Activated CD4-positive, alpha-beta T cell treated with anti-CD3 and anti-CD28 coated beads for 36 hours (primary cell): Measurements from ENCODE around the gene FAM167B. TPM values are rescaled to one million over a fixed set of nuclear protein-coding genes. Genes with fewer than 3 reads are reported as not detected.
A peak's percentile ranks its signal among the peaks of the same experiment; 100 is the strongest.
"Not testable (repeated sequence)": the region's sequence is repeated elsewhere in the genome, so short reads cannot be mapped to it uniquely, and the experiment has no call there.

Experiments
- ATAC-seq: fragments of 200-7000 bp; cut with Tn5 transposase; one replicate; pipeline ENCODE4 v1.10.0; 2021; ENCODE audit warnings: mild to moderate bottlenecking, moderate library complexity
- CTCF ChIA-PET: fragments of 350-600 bp; sonication (Branson Sonifier 250); formaldehyde crosslinking; loops from one replicate; lab custom pipeline; 2021; ENCODE audit warnings: antibody characterized with exemption; lab: Charles Lee
- POLR2A ChIA-PET: fragments of 350-600 bp; sonication (Branson Sonifier 250); formaldehyde crosslinking; loops from one replicate; lab custom pipeline; 2021; ENCODE audit warnings: antibody characterized with exemption, inconsistent platforms; lab: Charles Lee
- DNase-seq: peaks from one replicate; pipeline ENCODE4 v3.0.0-alpha.2; 2020
- H3K27ac Mint-ChIP-seq: one replicate; pipeline ENCODE4 v1.8.0; 2021; ENCODE audit warnings: mixed read lengths
- H3K27me3 Mint-ChIP-seq: one replicate; pipeline ENCODE4 v1.8.0; 2021; ENCODE audit warnings: mixed read lengths
- H3K36me3 Mint-ChIP-seq: one replicate; pipeline ENCODE4 v1.8.0; 2021; ENCODE audit warnings: low read depth, mixed read lengths
- H3K4me1 Mint-ChIP-seq: one replicate; pipeline ENCODE4 v1.8.0; 2021; ENCODE audit warnings: mixed read lengths
- H3K4me3 Mint-ChIP-seq: one replicate; pipeline ENCODE4 v1.8.0; 2021; ENCODE audit warnings: mild to moderate bottlenecking, moderate library complexity, mixed read lengths
- H3K9me3 Mint-ChIP-seq: one replicate; pipeline ENCODE4 v1.8.0; 2021; ENCODE audit warnings: low read depth, mixed read lengths
- intact Hi-C, 2 experiments: fragments of 100-400 bp; cut with DNase I in 1 of 2; cut with micrococcal nuclease in 1 of 2; formaldehyde crosslinking; loops; one replicate each; pipeline versions ENCODE4 v1.14.2 to v1.15.1; 2022 to 2024; cut with DNase I, micrococcal nuclease
- total RNA-seq, 2 experiments: library from RNA; stranded (reverse); gene quantifications; one replicate each; pipeline ENCODE4 v1.2.3, GENCODE V29; 2021

Gene FAM167B
- total RNA-seq, 2 experiments from 2014 or later = 0.72 to 0.82 TPM

GRCh38 chr1:32274646-32275340 is 27.8 kb downstream of the FAM167B start:
- ATAC-seq = no peak
- peak; percentile 27 for DNase-seq
- H3K4me1 Mint-ChIP-seq = peaks cover 52% of the 10 kb centered on the region
- H3K36me3 Mint-ChIP-seq = peaks cover 68% of the 10 kb centered on the region
- intact Hi-C loops = loop anchor here (1.0 to 5.0 kb wide), 3 partner anchors 17 to 1527 kb away; partner anchors contain the start of genes EIF3I (in 1 of the 2) and TMEM234 (in 1 of the 2)
- CTCF ChIA-PET = interaction anchor here (0.5 to 1.7 kb wide), 6 partner anchors 14 to 127 kb away, joined by 3 to 8 read pairs (median 4); partner anchors contain the start of gene HDAC1
- POLR2A ChIA-PET = interaction anchor here (1.3 to 1.6 kb wide), 2 partner anchors 26 to 34 kb away, joined by 4 to 6 read pairs; no protein-coding TSS in a partner anchor
- H3K4me3 Mint-ChIP-seq = peak overlapping the region; percentile 62
- H3K27ac Mint-ChIP-seq = peak overlapping the region; percentile 94
- H3K27me3 Mint-ChIP-seq = no peaks in the 10 kb centered on the region
- H3K9me3 Mint-ChIP-seq = no peaks in the 10 kb centered on the region

GRCh38 chr1:32275424-32275823 is 28.4 kb downstream of the FAM167B start:
- DNase-seq (no peak), ATAC-seq (no peak)
- Mint-ChIP-seq H3K36me3 (peaks cover 69% of the 10 kb centered on the region), H3K27ac (no peak overlapping the region), H3K27me3 (no peaks in the 10 kb centered on the region), H3K9me3 (no peaks in the 10 kb centered on the region), H3K4me1 (peaks cover 49% of the 10 kb centered on the region), H3K4me3 (peak overlapping the region; percentile 62)
- CTCF ChIA-PET = interaction anchor here (0.5 to 1.7 kb wide), 3 partner anchors 13 to 126 kb away, joined by 4 to 6 read pairs (median 5); no protein-coding TSS in a partner anchor
- POLR2A ChIA-PET = no interaction called here
- intact Hi-C loops = no loop called here

- CTCF ChIA-PET = interaction anchor here (1.7 kb wide), 1 partner anchor 36 kb away, joined by 6 read pairs; no protein-coding TSS in a partner anchor
- no peak for DNase-seq
- H3K4me3 Mint-ChIP-seq = no peak overlapping the region
- H3K27me3 Mint-ChIP-seq = no peaks in the 10 kb centered on the region
- intact Hi-C loops = no loop called here
- peaks cover 46% of the 10 kb centered on the region for H3K4me1 Mint-ChIP-seq
- POLR2A ChIA-PET = no interaction called here
- no peak for ATAC-seq
- H3K27ac Mint-ChIP-seq = no peak overlapping the region
- peaks cover 69% of the 10 kb centered on the region for H3K36me3 Mint-ChIP-seq
- no peaks in the 10 kb centered on the region for H3K9me3 Mint-ChIP-seq
Measured at GRCh38 chr1:32276032-32276782, 29.2 kb downstream of the FAM167B start.

- intact Hi-C loops, H3K27me3 Mint-ChIP-seq, H3K4me1 Mint-ChIP-seq, POLR2A ChIA-PET, CTCF ChIA-PET, H3K27ac Mint-ChIP-seq, H3K4me3 Mint-ChIP-seq, H3K9me3 Mint-ChIP-seq, ATAC-seq, DNase-seq: not testable (repeated sequence)
- peaks cover 40% of the 10 kb centered on the region for H3K36me3 Mint-ChIP-seq
Measured at GRCh38 chr1:32284777-32285176, 37.8 kb downstream of the FAM167B start.

GRCh38 chr1:32285658-32286057 is 38.6 kb downstream of the FAM167B start:
- ChIA-PET CTCF (no interaction called here), POLR2A (no interaction called here)
- peaks cover 34% of the 10 kb centered on the region for H3K36me3 Mint-ChIP-seq
- H3K9me3 Mint-ChIP-seq = no peaks in the 10 kb centered on the region
- no peak overlapping the region for H3K27ac Mint-ChIP-seq
- H3K27me3 Mint-ChIP-seq = no peaks in the 10 kb centered on the region
- intact Hi-C loops = no loop called here
- H3K4me3 Mint-ChIP-seq = no peak overlapping the region
- H3K4me1 Mint-ChIP-seq = peaks cover 9% of the 10 kb centered on the region
- DNase-seq = no peak
- ATAC-seq = no peak

- CTCF ChIA-PET = interaction anchor here (1.0 kb wide), 1 partner anchor 71 kb away, joined by 3 read pairs; no protein-coding TSS in a partner anchor
- Mint-ChIP-seq H3K9me3 (no peaks in the 10 kb centered on the region), H3K4me1 (peaks cover 14% of the 10 kb centered on the region), H3K27ac (no peak overlapping the region), H3K27me3 (no peaks in the 10 kb centered on the region), H3K4me3 (no peak overlapping the region), H3K36me3 (peaks cover 31% of the 10 kb centered on the region)
- ATAC-seq (no peak), DNase-seq (no peak)
- intact Hi-C loops = no loop called here
- POLR2A ChIA-PET = interaction anchor here (0.7 kb wide), 1 partner anchor 16 kb away, joined by 5 read pairs; no protein-coding TSS in a partner anchor
Measured at GRCh38 chr1:32286763-32287162, 39.7 kb downstream of the FAM167B start.

GRCh38 chr1:32289256-32289655 is 42.2 kb downstream of the FAM167B start:
- ATAC-seq (no peak), DNase-seq (no peak)
- intact Hi-C loops = no loop called here
- peaks cover 36% of the 10 kb centered on the region for H3K36me3 Mint-ChIP-seq
- POLR2A ChIA-PET = interaction anchor here (0.6 kb wide), 1 partner anchor 57 kb away, joined by 3 read pairs; no protein-coding TSS in a partner anchor
- no peak overlapping the region for H3K4me3 Mint-ChIP-seq
- peaks cover 21% of the 10 kb centered on the region for H3K4me1 Mint-ChIP-seq
- no peak overlapping the region for H3K27ac Mint-ChIP-seq
- no peaks in the 10 kb centered on the region for H3K27me3 Mint-ChIP-seq
- CTCF ChIA-PET = interaction anchor here (1.0 to 1.7 kb wide), 3 partner anchors 15 to 39 kb away, joined by 3 to 4 read pairs (median 3); no protein-coding TSS in a partner anchor
- H3K9me3 Mint-ChIP-seq = no peaks in the 10 kb centered on the region

- ChIA-PET POLR2A (interaction anchor here (0.6 to 1.3 kb wide), 10 partner anchors 11 to 1250 kb away, joined by 3 to 14 read pairs (median 4); partner anchors contain the start of genes BSDC1, LCK, MARCKSL1 and TXLNA), CTCF (interaction anchor here (0.8 to 1.9 kb wide), 6 partner anchors 8 to 75 kb away, joined by 3 to 8 read pairs (median 4); no protein-coding TSS in a partner anchor)
- Mint-ChIP-seq H3K9me3 (no peaks in the 10 kb centered on the region), H3K27ac (peak overlapping the region; percentile 99), H3K4me1 (peaks cover 37% of the 10 kb centered on the region), H3K4me3 (peak overlapping the region; percentile 100), H3K27me3 (no peaks in the 10 kb centered on the region), H3K36me3 (peaks cover 25% of the 10 kb centered on the region)
- no peak for ATAC-seq
- no peak for DNase-seq
- intact Hi-C loops = loop anchor here (1.0 to 5.0 kb wide), 8 partner anchors 17 to 526 kb away; partner anchors contain the start of genes EIF3I (in 2 of the 2), TMEM234 (in 2 of the 2), KPNA6 (in 1 of the 2) and LCK (in 1 of the 2)
Measured at GRCh38 chr1:32291145-32291707, 44.2 kb downstream of the FAM167B start.

GRCh38 chr1:32291708-32292538 is 44.9 kb downstream of the FAM167B start, which contains the start of gene HDAC1:
Gene HDAC1, plus strand, starts transcription at chr1:32292083. Its CDS starts 87 bp downstream, at chr1:32292170.
- ChIA-PET CTCF (interaction anchor here (0.6 to 1.9 kb wide), 7 partner anchors 9 to 1226 kb away, joined by 3 to 8 read pairs (median 3); no protein-coding TSS in a partner anchor), POLR2A (interaction anchor here (0.6 to 1.3 kb wide), 12 partner anchors 11 to 1251 kb away, joined by 3 to 14 read pairs (median 4); partner anchors contain the start of genes BSDC1, LCK, MARCKSL1 and TXLNA)
- Mint-ChIP-seq H3K27ac (peak within 1 kb of the TSS; percentile 99), H3K9me3 (no peaks in the 10 kb centered on the region), H3K36me3 (peaks cover 23% of the 10 kb centered on the region), H3K4me1 (peaks cover 43% of the 10 kb centered on the region), H3K27me3 (no peaks in the 10 kb centered on the region), H3K4me3 (peak within 1 kb of the TSS; percentile 100)
- DNase-seq (peak; percentile 99), ATAC-seq (peak; percentile 98)
- intact Hi-C loops = loop anchor here (1.0 to 5.0 kb wide), 14 partner anchors 18 to 525 kb away; partner anchors contain the start of genes EIF3I (in 2 of the 2), TMEM234 (in 2 of the 2), BSDC1 (in 1 of the 2) and KHDRBS1 (in 1 of the 2)

- Mint-ChIP-seq H3K4me1 (peaks cover 57% of the 10 kb centered on the region), H3K36me3 (peaks cover 36% of the 10 kb centered on the region)
- H3K4me3 Mint-ChIP-seq, H3K9me3 Mint-ChIP-seq, H3K27me3 Mint-ChIP-seq, DNase-seq, intact Hi-C loops, H3K27ac Mint-ChIP-seq, POLR2A ChIA-PET, ATAC-seq: not testable (repeated sequence)
- CTCF ChIA-PET = interaction anchor here (1.4 kb wide), 1 partner anchor 10 kb away, joined by 3 read pairs; no protein-coding TSS in a partner anchor
Measured at GRCh38 chr1:32298211-32298610, 51.2 kb downstream of the FAM167B start.
